K562 (cell line): ENCODE data around the gene CRYBB1. TPM values are rescaled to one million over a fixed set of nuclear protein-coding genes. Genes with fewer than 3 reads are reported as not detected.

ENCODE experiments used
- BDP1 ChIP-seq: IDR thresholded peaks from 3 replicates; pipeline ENCODE4 v1.6.1; 2011; ENCODE audit not compliant: insufficient read length, insufficient read depth
- ESRRB ChIP-seq: fragments of 250-450 bp; sonication (Bioruptor Pico); IDR thresholded peaks from 2 replicates; pipeline ENCODE4 v1.5.0; 2020; ENCODE audit warnings: mild to moderate bottlenecking, moderate library complexity, borderline replicate concordance
- ETV6 ChIP-seq, 3 experiments: fragments of 150-350 bp in 1 of 3; sonication (generic) in 1 of 3; formaldehyde crosslinking in 1 of 3; IDR thresholded peaks; 2 replicates each; pipeline versions ENCODE4 v1.6.1 to v1.8.0; 2014 to 2022; ENCODE audit warnings: borderline replicate concordance in 2 of 3, low read depth in 2 of 3, antibody characterized with exemption in 1 of 3, low read length in 1 of 3, mild to moderate bottlenecking in 1 of 3, missing genetic modification reagents in 1 of 3
- HMG20B ChIP-seq: fragments of 250-450 bp; sonication (Bioruptor Pico); IDR thresholded peaks from 2 replicates; pipeline ENCODE4 v1.5.0; 2021; ENCODE audit warnings: mild to moderate bottlenecking
- HSF4 ChIP-seq: fragments of 250-450 bp; sonication (Bioruptor Pico); IDR thresholded peaks from 2 replicates; pipeline ENCODE4 v2.1.2; 2022; ENCODE audit warnings: mild to moderate bottlenecking, moderate library complexity, borderline replicate concordance
- JUN ChIP-seq, 2 experiments: sonication (generic) in 1 of 2; formaldehyde crosslinking in 1 of 2; IDR thresholded peaks; 2 replicates each; pipeline versions ENCODE4 v1.6.1 to v1.8.0; 2012 to 2022; ENCODE audit warnings: borderline replicate concordance in 2 of 2, mild to moderate bottlenecking in 2 of 2, improper control_type of control experiment in 1 of 2, low read depth in 1 of 2, low read length in 1 of 2, missing genetic modification reagents in 1 of 2
- KAT7 ChIP-seq: sonication (generic); formaldehyde crosslinking; IDR thresholded peaks from 2 replicates; pipeline ENCODE4 v1.8.0; 2022; ENCODE audit warnings: missing genetic modification reagents, mild to moderate bottlenecking, borderline replicate concordance
- MITF ChIP-seq: IDR thresholded peaks from 2 replicates; pipeline ENCODE4 v1.6.1; 2014; ENCODE audit warnings: antibody characterized with exemption
- NCOA6 ChIP-seq: fragments of 450-650 bp; IDR thresholded peaks from 2 replicates; pipeline ENCODE4 v1.6.1; 2017; ENCODE audit warnings: mild to moderate bottlenecking
- NRF1 ChIP-seq, 2 experiments: fragments of 450-650 bp; IDR thresholded peaks in 1 of 2; conservative IDR thresholded peaks in 1 of 2; 2 replicates each; pipeline ENCODE4 v1.6.1; 2014; ENCODE audit warnings: mild to moderate bottlenecking in 2 of 2
- SETDB1 ChIP-seq: IDR thresholded peaks from one replicate; pipeline ENCODE4 v1.6.1; 2012; ENCODE audit warnings: low read length, control low read depth, inconsistent platforms
- SMAD2 ChIP-seq: fragments of 150-350 bp; IDR thresholded peaks from 2 replicates; pipeline ENCODE4 v1.6.1; 2014; ENCODE audit warnings: low read depth, mild to moderate bottlenecking, low read length
- SMARCB1 ChIP-seq: IDR thresholded peaks from 2 replicates; pipeline ENCODE4 v1.6.1; 2011; ENCODE audit warnings: improper control_type of control experiment, low read depth; ENCODE audit not compliant: insufficient read length
- TARDBP ChIP-seq: fragments of 450-650 bp; IDR thresholded peaks from 2 replicates; pipeline ENCODE4 v1.6.1; 2016
- TCF7 ChIP-seq: sonication (generic); IDR thresholded peaks from 2 replicates; pipeline ENCODE4 v1.6.1; 2016; ENCODE audit warnings: antibody characterized with exemption, borderline replicate concordance
- TRIM24 ChIP-seq, 2 experiments: fragments of 450-650 bp; IDR thresholded peaks; 2 replicates each; pipeline ENCODE4 v1.6.1; 2016
- ZBED1 ChIP-seq: IDR thresholded peaks from 2 replicates; pipeline ENCODE4 v1.6.1; 2014
- ZC3H4 ChIP-seq: sonication (generic); formaldehyde crosslinking; IDR thresholded peaks from 2 replicates; pipeline ENCODE4 v1.9.0; 2021; ENCODE audit warnings: missing genetic modification reagents, borderline replicate concordance
- ZNF24 ChIP-seq: fragments of 450-650 bp; IDR thresholded peaks from 2 replicates; pipeline ENCODE4 v1.6.1; 2016
- ZNF444 ChIP-seq: fragments of 250-450 bp; sonication (Bioruptor Pico); IDR thresholded peaks from 2 replicates; pipeline ENCODE4 v1.4.0; 2020; ENCODE audit warnings: mild to moderate bottlenecking, moderate library complexity
- polyA plus RNA-seq, 8 experiments: library from polyadenylated mRNA; depleted of rRNA in 4 of 8; stranded (reverse) in 5 of 8; unstranded in 3 of 8; fragments of >200 nt; fragmentation: Nextera tagmentation in 2 of 8; fragmentation: Illumina TruSeq in 1 of 8; extraction: Ambion mirVana in 2 of 8; extraction: Trizol in 1 of 8; gene quantifications; 2 replicates each; pipeline versions ENCODE4 v1.2.1 to v1.2.3, GENCODE V29; 2011 to 2014; ENCODE audit warnings: inconsistent platforms in 1 of 8, missing spikeins in 1 of 8
- total RNA-seq, 7 experiments: library from RNA; depleted of rRNA in 6 of 7; stranded (reverse); fragments of >200 nt in 6 of 7; fragmentation: Illumina TruSeq in 2 of 7; extraction: Trizol in 2 of 7; gene quantifications; 2 replicates each; pipeline versions ENCODE4 v1.2.1 to v1.2.3, GENCODE V29; 2011 to 2021; ENCODE audit warnings: low replicate concordance in 1 of 7
- TF ChIP-seq, protein P1 (sequence below): IDR thresholded peaks from 2 replicates; pipeline ENCODE4 v1.6.1; 2016; ENCODE audit warnings: missing genetic modification characterization, missing compliant biosample characterization
- TF ChIP-seq, protein P2 (sequence below), 3 experiments: fragments of 200-800 bp in 1 of 3; fragments of 250-450 bp in 1 of 3; fragments of 450-650 bp in 1 of 3; sonication (Bioruptor Pico) in 1 of 3; sonication (Bioruptor generic) in 1 of 3; formaldehyde crosslinking in 1 of 3; IDR thresholded peaks; 2 replicates each; pipeline versions ENCODE4 v1.6.1 to v1.8.0; 2016 to 2022; ENCODE audit warnings: mild to moderate bottlenecking in 2 of 3, missing genetic modification characterization in 2 of 3, missing compliant biosample characterization in 1 of 3, moderate library complexity in 1 of 3

CRYBB1 gene
- total and polyA plus RNA-seq, 9 of the 15 experiments (the other 6 are each of a cell fraction or from before 2014, with no cell fraction given) = 0.16 to 0.45 (median 0.33) TPM; not detected in 2

GRCh38 chr22:26617271-26618199 is at the start of gene CRYBB1 (continued):
- TF ChIP-seq HMG20B (CRISPR knock-in tag) (no peak), SMAD2 (no peak), MITF (no peak), ZNF444 (CRISPR knock-in tag) (no peak), NCOA6 (no peak), SMARCB1 (no peak), KAT7 (CRISPR knock-in tag) (no peak), HSF4 (CRISPR knock-in tag) (no peak), JUN (IDR thresholded peaks at IDR 0.05; ENCODE audit: borderline replicate concordance, low read depth, low read length) (no peak), JUN (CRISPR knock-in tag; IDR thresholded peaks at IDR 0.05; ENCODE audit: borderline replicate concordance) (no peak), ESRRB (CRISPR knock-in tag) (no peak), NRF1 (conservative IDR thresholded peaks at IDR 0.05 in 1 of 2, IDR thresholded peaks at IDR 0.05 in 1 of 2) (no peak), ZC3H4 (no peak), TARDBP (no peak), TCF7 (no peak), ZNF24 (no peak), ETV6 (IDR thresholded peaks at IDR 0.05; ENCODE audit: borderline replicate concordance in 1 of 2, low read depth in 2 of 2, low read length in 1 of 2) (no peak), ETV6 (CRISPR knock-in tag; IDR thresholded peaks at IDR 0.05; ENCODE audit: borderline replicate concordance) (no peak), BDP1 (no peak), TRIM24 (IDR thresholded peaks at IDR 0.05) (peak; percentile 30 to 54; a peak in 2 of 4 replicates), ZBED1 (no peak), SETDB1 (no peak)
- TF ChIP-seq, protein P1, sequence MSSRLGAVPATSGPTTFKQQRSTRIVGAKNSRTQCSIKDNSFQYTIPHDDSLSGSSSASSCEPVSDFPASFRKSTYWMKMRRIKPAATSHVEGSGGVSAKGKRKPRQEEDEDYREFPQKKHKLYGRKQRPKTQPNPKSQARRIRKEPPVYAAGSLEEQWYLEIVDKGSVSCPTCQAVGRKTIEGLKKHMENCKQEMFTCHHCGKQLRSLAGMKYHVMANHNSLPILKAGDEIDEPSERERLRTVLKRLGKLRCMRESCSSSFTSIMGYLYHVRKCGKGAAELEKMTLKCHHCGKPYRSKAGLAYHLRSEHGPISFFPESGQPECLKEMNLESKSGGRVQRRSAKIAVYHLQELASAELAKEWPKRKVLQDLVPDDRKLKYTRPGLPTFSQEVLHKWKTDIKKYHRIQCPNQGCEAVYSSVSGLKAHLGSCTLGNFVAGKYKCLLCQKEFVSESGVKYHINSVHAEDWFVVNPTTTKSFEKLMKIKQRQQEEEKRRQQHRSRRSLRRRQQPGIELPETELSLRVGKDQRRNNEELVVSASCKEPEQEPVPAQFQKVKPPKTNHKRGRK = peak; percentile 35; the same call in 1 of the 2 replicates
- TF ChIP-seq, protein P2, sequence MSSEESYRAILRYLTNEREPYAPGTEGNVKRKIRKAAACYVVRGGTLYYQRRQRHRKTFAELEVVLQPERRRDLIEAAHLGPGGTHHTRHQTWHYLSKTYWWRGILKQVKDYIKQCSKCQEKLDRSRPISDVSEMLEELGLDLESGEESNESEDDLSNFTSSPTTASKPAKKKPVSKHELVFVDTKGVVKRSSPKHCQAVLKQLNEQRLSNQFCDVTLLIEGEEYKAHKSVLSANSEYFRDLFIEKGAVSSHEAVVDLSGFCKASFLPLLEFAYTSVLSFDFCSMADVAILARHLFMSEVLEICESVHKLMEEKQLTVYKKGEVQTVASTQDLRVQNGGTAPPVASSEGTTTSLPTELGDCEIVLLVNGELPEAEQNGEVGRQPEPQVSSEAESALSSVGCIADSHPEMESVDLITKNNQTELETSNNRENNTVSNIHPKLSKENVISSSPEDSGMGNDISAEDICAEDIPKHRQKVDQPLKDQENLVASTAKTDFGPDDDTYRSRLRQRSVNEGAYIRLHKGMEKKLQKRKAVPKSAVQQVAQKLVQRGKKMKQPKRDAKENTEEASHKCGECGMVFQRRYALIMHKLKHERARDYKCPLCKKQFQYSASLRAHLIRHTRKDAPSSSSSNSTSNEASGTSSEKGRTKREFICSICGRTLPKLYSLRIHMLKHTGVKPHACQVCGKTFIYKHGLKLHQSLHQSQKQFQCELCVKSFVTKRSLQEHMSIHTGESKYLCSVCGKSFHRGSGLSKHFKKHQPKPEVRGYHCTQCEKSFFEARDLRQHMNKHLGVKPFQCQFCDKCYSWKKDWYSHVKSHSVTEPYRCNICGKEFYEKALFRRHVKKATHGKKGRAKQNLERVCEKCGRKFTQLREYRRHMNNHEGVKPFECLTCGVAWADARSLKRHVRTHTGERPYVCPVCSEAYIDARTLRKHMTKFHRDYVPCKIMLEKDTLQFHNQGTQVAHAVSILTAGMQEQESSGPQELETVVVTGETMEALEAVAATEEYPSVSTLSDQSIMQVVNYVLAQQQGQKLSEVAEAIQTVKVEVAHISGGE (CRISPR knock-in tag; IDR thresholded peaks at IDR 0.05) = no peak
